Nephron progenitor cell (in vitro differentiated cells): ENCODE results near the gene ADAM30.

Experiments used
- DNase-seq: peaks from one replicate; pipeline ENCODE4 v3.0.0; 2021
- H3K27ac Mint-ChIP-seq: 2 replicates; pipeline ENCODE4 v1.8.0; 2021; ENCODE audit warnings: mild to moderate bottlenecking, moderate library complexity, mixed read lengths
- H3K27me3 Mint-ChIP-seq: 2 replicates; pipeline ENCODE4 v1.8.0; 2021; ENCODE audit warnings: mild to moderate bottlenecking, low read depth, mixed read lengths; ENCODE audit not compliant: poor library complexity
- H3K36me3 Mint-ChIP-seq: 2 replicates; pipeline ENCODE4 v1.8.0; 2021; ENCODE audit warnings: low read depth, mixed read lengths
- H3K4me1 Mint-ChIP-seq: 2 replicates; pipeline ENCODE4 v1.8.0; 2021; ENCODE audit warnings: mixed read lengths
- H3K4me3 Mint-ChIP-seq: 2 replicates; pipeline ENCODE4 v1.8.0; 2021; ENCODE audit warnings: mild to moderate bottlenecking, moderate library complexity, mixed read lengths
- H3K9me3 Mint-ChIP-seq: 2 replicates; pipeline ENCODE4 v1.8.0; 2021; ENCODE audit warnings: mild to moderate bottlenecking, moderate library complexity, mixed read lengths
- TF ChIP-seq, protein P1 (sequence below): fragments of 200-600 bp; sonication (generic); IDR thresholded peaks from 2 replicates; pipeline ENCODE4 v1.5.0; 2021; ENCODE audit warnings: antibody characterized with exemption

Gene ADAM30

GRCh38 chr1:119870917-119871596 is 25.3 kb downstream of the ADAM30 start:
- H3K9me3 Mint-ChIP-seq = no peaks in the 10 kb centered on the region
- H3K4me3 Mint-ChIP-seq = no peak overlapping the region
- peaks cover 20% of the 10 kb centered on the region for H3K27me3 Mint-ChIP-seq
- peak; percentile 97 for DNase-seq
- no peaks in the 10 kb centered on the region for H3K36me3 Mint-ChIP-seq
- H3K4me1 Mint-ChIP-seq = peaks cover 18% of the 10 kb centered on the region
- H3K27ac Mint-ChIP-seq = no peak overlapping the region
- TF ChIP-seq, protein P1, sequence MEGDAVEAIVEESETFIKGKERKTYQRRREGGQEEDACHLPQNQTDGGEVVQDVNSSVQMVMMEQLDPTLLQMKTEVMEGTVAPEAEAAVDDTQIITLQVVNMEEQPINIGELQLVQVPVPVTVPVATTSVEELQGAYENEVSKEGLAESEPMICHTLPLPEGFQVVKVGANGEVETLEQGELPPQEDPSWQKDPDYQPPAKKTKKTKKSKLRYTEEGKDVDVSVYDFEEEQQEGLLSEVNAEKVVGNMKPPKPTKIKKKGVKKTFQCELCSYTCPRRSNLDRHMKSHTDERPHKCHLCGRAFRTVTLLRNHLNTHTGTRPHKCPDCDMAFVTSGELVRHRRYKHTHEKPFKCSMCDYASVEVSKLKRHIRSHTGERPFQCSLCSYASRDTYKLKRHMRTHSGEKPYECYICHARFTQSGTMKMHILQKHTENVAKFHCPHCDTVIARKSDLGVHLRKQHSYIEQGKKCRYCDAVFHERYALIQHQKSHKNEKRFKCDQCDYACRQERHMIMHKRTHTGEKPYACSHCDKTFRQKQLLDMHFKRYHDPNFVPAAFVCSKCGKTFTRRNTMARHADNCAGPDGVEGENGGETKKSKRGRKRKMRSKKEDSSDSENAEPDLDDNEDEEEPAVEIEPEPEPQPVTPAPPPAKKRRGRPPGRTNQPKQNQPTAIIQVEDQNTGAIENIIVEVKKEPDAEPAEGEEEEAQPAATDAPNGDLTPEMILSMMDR = peak; percentile 98

DNA sequence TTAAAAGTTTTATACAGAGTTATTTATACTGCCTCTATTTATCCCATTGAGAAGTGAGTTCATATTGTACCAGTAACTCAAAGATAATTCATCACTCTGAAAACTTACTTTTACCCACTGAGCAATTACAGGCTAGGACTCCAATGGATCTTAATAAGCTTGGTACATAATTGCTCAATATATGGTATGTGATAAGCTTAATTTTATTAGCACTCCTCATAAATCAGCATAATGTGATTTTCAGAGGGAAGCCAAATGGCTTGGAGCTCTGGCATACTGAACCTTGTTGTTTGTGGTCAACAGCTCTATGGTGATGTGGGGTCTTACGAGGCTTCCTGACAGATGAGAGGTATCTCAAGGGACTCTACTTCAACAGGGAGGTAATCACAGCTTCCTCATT is 26.3 kb downstream of the ADAM30 start:
- H3K4me3 Mint-ChIP-seq = no peak overlapping the region
- H3K27me3 Mint-ChIP-seq = peaks cover 28% of the 10 kb centered on the region
- no peaks in the 10 kb centered on the region for H3K36me3 Mint-ChIP-seq
- DNase-seq = no peak
- no peaks in the 10 kb centered on the region for H3K9me3 Mint-ChIP-seq
- peaks cover 18% of the 10 kb centered on the region for H3K4me1 Mint-ChIP-seq
- no peak overlapping the region for H3K27ac Mint-ChIP-seq
- TF ChIP-seq, protein P1 = no peak

DNA sequence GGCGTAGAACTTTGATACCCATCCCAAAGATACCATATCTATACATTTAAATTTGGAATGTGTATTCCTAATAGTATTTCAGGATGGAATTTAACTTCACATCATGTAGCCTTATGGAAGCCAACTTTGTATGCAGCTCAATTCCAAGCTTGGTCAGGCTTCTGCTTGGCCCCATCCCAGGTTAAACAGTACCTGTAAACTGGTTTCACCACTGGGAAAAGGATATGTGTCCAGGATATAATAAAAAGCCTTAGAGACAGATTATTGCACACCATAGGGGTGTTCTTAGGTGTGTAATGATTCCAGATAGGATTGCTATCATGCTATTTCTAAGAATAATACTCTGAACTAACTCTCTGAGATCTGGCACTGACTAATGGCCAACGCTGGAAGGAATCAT is 28.1 kb downstream of the ADAM30 start:
- peaks cover 13% of the 10 kb centered on the region for H3K4me1 Mint-ChIP-seq
- H3K36me3 Mint-ChIP-seq = no peaks in the 10 kb centered on the region
- H3K27me3 Mint-ChIP-seq = peaks cover 36% of the 10 kb centered on the region
- DNase-seq = no peak
- no peak overlapping the region for H3K4me3 Mint-ChIP-seq
- H3K27ac Mint-ChIP-seq = no peak overlapping the region
- TF ChIP-seq, protein P1 = no peak
- no peaks in the 10 kb centered on the region for H3K9me3 Mint-ChIP-seq

DNA sequence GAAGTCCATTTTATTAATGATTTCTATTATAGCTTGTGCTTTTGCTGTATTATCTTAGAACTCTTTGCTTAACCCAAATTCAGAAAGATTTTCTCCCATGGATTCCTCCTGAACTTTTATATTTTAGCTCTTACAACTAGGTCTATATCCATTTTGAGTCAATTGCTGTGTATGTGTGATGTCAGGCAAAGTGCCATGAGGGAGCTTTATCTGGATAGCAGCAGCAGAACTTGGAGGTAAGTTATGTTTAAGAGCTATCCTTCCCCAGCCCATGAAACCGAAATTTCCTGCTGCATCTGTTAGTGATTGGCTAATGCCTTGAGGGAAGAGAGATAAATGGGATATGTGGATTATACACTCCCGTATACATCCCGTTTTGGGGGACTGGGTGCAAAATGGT is 29.9 kb downstream of the ADAM30 start:
- H3K27ac Mint-ChIP-seq = no peak overlapping the region
- TF ChIP-seq, protein P1 = no peak

GRCh38 chr1:119865627-119866026 is 30.7 kb downstream of the ADAM30 start:
- no peak overlapping the region for H3K4me3 Mint-ChIP-seq
- no peaks in the 10 kb centered on the region for H3K9me3 Mint-ChIP-seq
- DNase-seq = no peak
- H3K27me3 Mint-ChIP-seq = peaks cover 39% of the 10 kb centered on the region
- TF ChIP-seq, protein P1 = no peak
- no peak overlapping the region for H3K27ac Mint-ChIP-seq
- no peaks in the 10 kb centered on the region for H3K36me3 Mint-ChIP-seq
- peaks cover 5% of the 10 kb centered on the region for H3K4me1 Mint-ChIP-seq

More for the DNA sequence above, 29.9 kb downstream of the ADAM30 start:
- Mint-ChIP-seq H3K36me3 (no peaks in the 10 kb centered on the region), H3K27me3 (peaks cover 41% of the 10 kb centered on the region), H3K9me3 (no peaks in the 10 kb centered on the region), H3K4me3 (no peak overlapping the region), H3K4me1 (peaks cover 11% of the 10 kb centered on the region)
- no peak for DNase-seq

GRCh38 chr1:119862276-119862675 is 34.0 kb downstream of the ADAM30 start:
- TF ChIP-seq, protein P1 = no peak
- peaks cover 40% of the 10 kb centered on the region for H3K27me3 Mint-ChIP-seq
- H3K27ac Mint-ChIP-seq = no peak overlapping the region

More at GRCh38 chr1:119862276-119862675, 34.0 kb downstream of the ADAM30 start:
- Mint-ChIP-seq H3K4me3 (no peak overlapping the region), H3K9me3 (no peaks in the 10 kb centered on the region), H3K36me3 (no peaks in the 10 kb centered on the region), H3K4me1 (peaks cover 21% of the 10 kb centered on the region)
- no peak for DNase-seq
